GM23338 (cell line): ENCODE measurements around the gene CHP1. TPM values are rescaled to one million over a fixed set of nuclear protein-coding genes. Genes with fewer than 3 reads are reported as not detected.
"Not testable (repeated sequence)": the region's sequence is repeated elsewhere in the genome, so short reads cannot be mapped to it uniquely, and the experiment has no call there.

Experiments
- ATAC-seq: fragments of 200-7000 bp; cut with Tn5 transposase; 3 replicates; pipeline ENCODE4 v1.9.1; 2020
- DNase-seq: peaks from one replicate; pipeline ENCODE4 v3.0.0-alpha.2; 2015; ENCODE audit warnings: low spot score
- H2AFZ ChIP-seq: fragments of 200-600 bp; sonication (generic); 2 replicates; pipeline ENCODE4 v1.8.0; 2016; ENCODE audit warnings: antibody characterized with exemption, mild to moderate bottlenecking, moderate library complexity
- H3F3A ChIP-seq: fragments of 200-600 bp; sonication (generic); replicated peaks from 2 replicates; pipeline ENCODE4 v1.8.0; 2017; ENCODE audit warnings: antibody characterized with exemption, mixed run types, low read depth
- H3K27ac ChIP-seq: fragments of 200-600 bp; sonication (generic); 2 replicates; pipeline ENCODE4 v1.6.1; 2016; ENCODE audit warnings: low read depth
- H3K27me3 ChIP-seq: fragments of 200-600 bp; sonication (generic); 2 replicates; pipeline ENCODE4 v1.8.0; 2016; ENCODE audit warnings: mild to moderate bottlenecking, mixed run types, moderate library complexity; ENCODE audit not compliant: insufficient read depth
- H3K36me3 ChIP-seq: fragments of 200-600 bp; sonication (generic); 2 replicates; pipeline ENCODE4 v1.8.0; 2016; ENCODE audit warnings: mild to moderate bottlenecking; ENCODE audit not compliant: insufficient read depth
- H3K4me1 ChIP-seq: fragments of 200-600 bp; sonication (generic); 2 replicates; pipeline ENCODE4 v1.8.0; 2016; ENCODE audit warnings: mild to moderate bottlenecking, moderate library complexity; ENCODE audit not compliant: insufficient read depth
- H3K4me2 ChIP-seq: fragments of 200-600 bp; sonication (generic); 2 replicates; pipeline ENCODE4 v1.7.1; 2017; ENCODE audit warnings: mixed run types
- H3K4me3 ChIP-seq: fragments of 200-600 bp; sonication (generic); 2 replicates; pipeline ENCODE4 v1.6.1; 2016; ENCODE audit warnings: mixed run types
- H3K79me2 ChIP-seq: fragments of 200-600 bp; sonication (generic); replicated peaks from 2 replicates; pipeline ENCODE4 v1.8.0; 2017; ENCODE audit warnings: mild to moderate bottlenecking; ENCODE audit not compliant: insufficient read depth
- H3K9me2 ChIP-seq: fragments of 200-600 bp; sonication (generic); 2 replicates; pipeline ENCODE4 v1.8.0; 2017; ENCODE audit not compliant: insufficient read depth
- H4K20me1 ChIP-seq: fragments of 200-600 bp; sonication (generic); replicated peaks from 2 replicates; pipeline ENCODE4 v1.8.0; 2017; ENCODE audit warnings: mild to moderate bottlenecking; ENCODE audit not compliant: insufficient read depth
- H3K27ac Mint-ChIP-seq: 2 replicates; pipeline ENCODE4 v1.8.0; 2020; ENCODE audit warnings: inconsistent platforms, mild to moderate bottlenecking, moderate library complexity, mixed read lengths
- H3K27me3 Mint-ChIP-seq: 3 replicates; pipeline ENCODE4 v1.8.0; 2022; ENCODE audit warnings: low read depth, mild to moderate bottlenecking, moderate library complexity, mixed read lengths, inconsistent platforms; ENCODE audit not compliant: insufficient read depth, poor library complexity
- H3K36me3 Mint-ChIP-seq: 3 replicates; pipeline ENCODE4 v1.8.0; 2021; ENCODE audit warnings: low read depth, mild to moderate bottlenecking, inconsistent platforms, moderate library complexity, mixed read lengths
- H3K4me1 Mint-ChIP-seq: 3 replicates; pipeline ENCODE4 v1.8.0; 2020; ENCODE audit warnings: mild to moderate bottlenecking, inconsistent platforms, mixed read lengths
- H3K4me3 Mint-ChIP-seq: 3 replicates; pipeline ENCODE4 v1.8.0; 2021; ENCODE audit warnings: moderate library complexity, mild to moderate bottlenecking, inconsistent platforms, mixed read lengths
- H3K9me3 Mint-ChIP-seq: 3 replicates; pipeline ENCODE4 v1.8.0; 2020; ENCODE audit warnings: moderate library complexity, mild to moderate bottlenecking, inconsistent platforms, mixed read lengths
- EZH2phosphoT487 ChIP-seq: fragments of 200-600 bp; sonication (generic); IDR thresholded peaks from one replicate; pipeline ENCODE4 v1.8.1; 2018; ENCODE audit warnings: antibody characterized with exemption; ENCODE audit not compliant: unreplicated experiment
- ZNF114 ChIP-seq: fragments of 250-450 bp; sonication (Bioruptor Pico); IDR thresholded peaks from 2 replicates; pipeline ENCODE4 v1.5.0; 2020; ENCODE audit warnings: mild to moderate bottlenecking, moderate library complexity
- polyA plus RNA-seq: library from polyadenylated mRNA; unstranded; fragments of >200 nt; fragmentation: Nextera tagmentation; extraction: Ambion mirVana; gene quantifications from 2 replicates; pipeline ENCODE4 v1.2.1, GENCODE V29; 2016
- total RNA-seq: library from RNA; depleted of rRNA; stranded (reverse); fragments of >200 nt; shearing (Covaris generic); gene quantifications from 2 replicates; pipeline ENCODE4 v1.2.3, GENCODE V29; 2014

Gene CHP1
- total and polyA plus RNA-seq, 2 experiments from 2014 or later = 62.3 to 109 TPM

- H3K4me1 ChIP-seq = peaks cover 9% of the 10 kb centered on the region; the same call in 1 of the 2 replicates
- Mint-ChIP-seq H3K4me1 (peaks cover 21% of the 10 kb centered on the region), H3K36me3 (peaks cover 35% of the 10 kb centered on the region), H3K27me3 (peaks cover 11% of the 10 kb centered on the region), H3K4me3 (no peak overlapping the region), H3K27ac (no peak overlapping the region; the same call in 1 of the 2 replicates), H3K9me3 (no peaks in the 10 kb centered on the region; the same call in 2 of the 3 replicates)
- H3K4me2 ChIP-seq = no peak overlapping the region
- no peak overlapping the region for H2AFZ ChIP-seq
- TF ChIP-seq ZNF114 (CRISPR knock-in tag) = no peak
- no peak for TF ChIP-seq EZH2phosphoT487
- H3K27me3 ChIP-seq = no peaks in the 10 kb centered on the region
- H3K36me3 ChIP-seq = peaks cover 17% of the 10 kb centered on the region
- peaks cover 23% of the 10 kb centered on the region for H3K79me2 ChIP-seq
- H3K4me3 ChIP-seq = no peak overlapping the region
- H3F3A ChIP-seq = peaks cover 3% of the 10 kb centered on the region; the same call in 1 of the 2 replicates
- peaks cover under 1% of the 10 kb centered on the region; the same call in 1 of the 2 replicates for H4K20me1 ChIP-seq
- no peak overlapping the region; the same call in 1 of the 2 replicates for H3K27ac ChIP-seq
- DNase-seq (no peak), ATAC-seq (no peak)
- H3K9me2 ChIP-seq = no peaks in the 10 kb centered on the region
Observed at GRCh38 chr15:41281236-41281635, 50.2 kb downstream of the CHP1 start.

DNA sequence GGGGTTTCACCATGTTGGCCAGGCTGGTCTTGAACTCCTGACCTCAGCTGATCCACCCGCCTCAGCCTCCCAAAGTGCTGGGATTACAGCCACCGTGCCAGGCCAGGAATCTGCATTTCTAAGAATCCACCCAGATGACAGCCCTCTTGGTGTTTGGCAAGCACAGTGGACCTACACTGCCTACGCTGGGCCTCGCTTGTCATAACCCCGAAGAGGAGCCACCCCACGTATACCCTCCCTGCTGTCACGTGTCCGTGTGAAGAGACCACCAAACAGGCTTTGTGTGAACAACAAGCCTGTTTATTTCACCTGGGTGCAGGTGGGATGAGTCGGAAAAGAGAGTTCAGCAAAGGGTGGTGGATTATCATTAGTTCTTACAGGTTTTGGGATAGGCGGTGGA lies 51.4 kb downstream of the CHP1 start:
- Histone ChIP-seq H3K27ac (peak overlapping the region; percentile 84), H4K20me1 (peaks cover 12% of the 10 kb centered on the region), H3K36me3 (peaks cover 29% of the 10 kb centered on the region), H3K79me2 (peaks cover 35% of the 10 kb centered on the region)
- H2AFZ ChIP-seq, H3K4me3 ChIP-seq, H3K27me3 ChIP-seq, DNase-seq, ATAC-seq, H3K9me2 ChIP-seq, H3K9me3 Mint-ChIP-seq, H3F3A ChIP-seq, H3K4me2 ChIP-seq, H3K4me1 ChIP-seq: not testable (repeated sequence)
- Mint-ChIP-seq H3K4me1 (peaks cover 23% of the 10 kb centered on the region), H3K4me3 (peak overlapping the region; percentile 98; the same call in 1 of the 3 replicates), H3K27me3 (peaks cover 11% of the 10 kb centered on the region), H3K36me3 (peaks cover 47% of the 10 kb centered on the region), H3K27ac (peak overlapping the region; percentile 98)

GRCh38 chr15:41282980-41283652 lies 52.0 kb downstream of the CHP1 start:
- Histone ChIP-seq H3K79me2 (peaks cover 40% of the 10 kb centered on the region), H3K4me2 (peak overlapping the region; percentile 0; the same call in 1 of the 2 replicates), H3K27ac (peak overlapping the region; percentile 84), H4K20me1 (peaks cover 19% of the 10 kb centered on the region), H3K36me3 (peaks cover 34% of the 10 kb centered on the region), H3K4me3 (peak overlapping the region; percentile 25; the same call in 1 of the 2 replicates)
- peaks cover 24% of the 10 kb centered on the region for H3K4me1 Mint-ChIP-seq
- H3K9me3 Mint-ChIP-seq, H2AFZ ChIP-seq, H3K27me3 ChIP-seq, H3K4me1 ChIP-seq, H3K9me2 ChIP-seq, DNase-seq, H3F3A ChIP-seq: not testable (repeated sequence)
- peak; percentile 33 for ATAC-seq
- H3K27me3 Mint-ChIP-seq = peaks cover 11% of the 10 kb centered on the region
- peak overlapping the region; percentile 98 for H3K27ac Mint-ChIP-seq
- peaks cover 53% of the 10 kb centered on the region for H3K36me3 Mint-ChIP-seq
- peak overlapping the region; percentile 98 for H3K4me3 Mint-ChIP-seq
